Lung (tissue), 12 donors: Measurements from ENCODE around the gene GNA15. TPM values are rescaled to one million over a fixed set of nuclear protein-coding genes. Genes with fewer than 3 reads are reported as not detected.
"Not testable (repeated sequence)": the region's sequence is repeated elsewhere in the genome, so short reads cannot be mapped to it uniquely, and the experiment has no call there.

Experiments used
- ATAC-seq: fragments of 200-7000 bp; cut with Tn5 transposase; one replicate; pipeline ENCODE4 v1.9.1; 2020; ENCODE audit warnings: moderate number of reproducible peaks; ENCODE audit not compliant: insufficient read depth, low FRiP score
- DNase-seq, 3 donors: peaks; one replicate each; pipeline ENCODE4 v3.0.0-alpha.2; 2013 to 2017
- H3K27ac ChIP-seq, 2 donors: one replicate each; pipeline ENCODE4 v1.5.1; 2013; ENCODE audit warnings: mild to moderate bottlenecking in 2 of 2, moderate library complexity in 2 of 2, control low read depth in 1 of 2, inconsistent platforms in 1 of 2, low read depth in 1 of 2, low read length in 1 of 2
- H3K27me3 ChIP-seq, 3 donors: one replicate each; pipeline ENCODE4 v1.5.1; 2013; ENCODE audit warnings: low read length in 2 of 3; ENCODE audit not compliant: control insufficient read depth in 3 of 3, insufficient read depth in 3 of 3
- H3K36me3 ChIP-seq, 4 donors: one replicate each; pipeline ENCODE4 v1.5.1; 2013; ENCODE audit warnings: low read length in 4 of 4, mild to moderate bottlenecking in 1 of 4, moderate library complexity in 1 of 4; ENCODE audit not compliant: control insufficient read depth in 4 of 4, insufficient read depth in 4 of 4
- H3K4me1 ChIP-seq, 5 donors: one replicate each; pipeline ENCODE4 v1.5.1; 2013; ENCODE audit warnings: low read length in 5 of 5, mild to moderate bottlenecking in 2 of 5, moderate library complexity in 1 of 5; ENCODE audit not compliant: control insufficient read depth in 5 of 5, insufficient read depth in 5 of 5
- H3K4me3 ChIP-seq: one replicate; pipeline ENCODE4 v1.5.1; 2013; ENCODE audit warnings: mild to moderate bottlenecking, control low read depth, moderate library complexity
- H3K9ac ChIP-seq, 2 donors: one replicate each; pipeline ENCODE4 v1.5.1; 2013; ENCODE audit warnings: low read length in 2 of 2, control low read depth in 1 of 2; ENCODE audit not compliant: insufficient read depth in 1 of 2
- H3K9me3 ChIP-seq, 4 donors: one replicate each; pipeline ENCODE4 v1.5.1; 2013; ENCODE audit warnings: low read length in 3 of 4, mild to moderate bottlenecking in 1 of 4, moderate library complexity in 1 of 4; ENCODE audit not compliant: control insufficient read depth in 4 of 4, insufficient read depth in 3 of 4
- WGBS, 2 donors: extraction: QIAGEN DNeasy Blood & Tissue Kit; methylation state at CpG; one replicate each; pipeline ENCODE4 v1.1.7; 2013; 5-methylcytosine and 5-hydroxymethylcytosine counted together
- polyA plus RNA-seq, 2 donors: library from polyadenylated mRNA; stranded (reverse); fragments of 200-250 nt; gene quantifications; one replicate each; pipeline ENCODE4 v1.2.1, GENCODE V29; 2013
- total RNA-seq, 2 donors: library from RNA; depleted of rRNA in 1 of 2; stranded (reverse); fragments of >200 nt in 1 of 2; gene quantifications; one replicate each; pipeline ENCODE4 v1.2.1, GENCODE V29; 2014 to 2021
- TF ChIP-seq, protein P1 (sequence below): IDR thresholded peaks from 2 replicates; pipeline ENCODE4 v1.5.1; 2012; ENCODE audit warnings: mild to moderate bottlenecking; ENCODE audit errors: control extremely low read depth, extremely low read depth
- donor health status: control.
- donor health status: control.
- donor health status: Bipolar disorder and iron deficiency.
- donor health status: healthy.
- donor health status: DM: yes; HTN: yes; CAD: no.

GNA15 gene
- total and polyA plus RNA-seq, 4 donors: 18.6 to 65.4 (median 28.7) TPM

DNA sequence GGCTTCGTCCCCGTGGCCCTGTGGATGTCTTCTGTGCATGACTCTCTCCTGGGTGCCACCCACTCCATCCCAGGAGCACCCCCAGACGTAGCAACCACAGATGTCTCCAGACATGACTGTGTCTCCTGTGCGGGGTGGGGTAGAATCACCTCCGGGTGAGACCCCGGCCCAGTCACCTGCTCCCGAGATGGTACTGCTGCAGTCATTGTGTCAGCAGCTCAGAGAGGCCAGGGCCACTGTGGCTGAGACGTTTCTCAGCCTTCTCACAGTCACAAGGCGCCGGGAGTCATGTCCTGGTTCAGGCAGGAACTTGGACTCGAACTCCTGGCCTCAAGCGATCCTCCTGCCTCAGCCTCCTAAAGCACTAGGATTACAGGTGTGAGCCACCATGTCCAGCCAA is 66.5 kb downstream of the GNA15 start:
- Histone ChIP-seq H3K27ac (no peak overlapping the region), H3K27me3 (no peaks in the 10 kb centered on the region), H3K9me3 (no peaks in the 10 kb centered on the region), H3K4me1 (no peaks in the 10 kb centered on the region), H3K36me3 (peaks cover 0 to 57% (median 2%) of the 10 kb centered on the region in 4 donors), H3K9ac (no peak overlapping the region), H3K4me3 (no peak overlapping the region)
- ATAC-seq (no peak), DNase-seq (no peak)
- 91% methylated on average over 12 of the region's 12 CpGs for WGBS, 2 donors
- TF ChIP-seq, protein P1, sequence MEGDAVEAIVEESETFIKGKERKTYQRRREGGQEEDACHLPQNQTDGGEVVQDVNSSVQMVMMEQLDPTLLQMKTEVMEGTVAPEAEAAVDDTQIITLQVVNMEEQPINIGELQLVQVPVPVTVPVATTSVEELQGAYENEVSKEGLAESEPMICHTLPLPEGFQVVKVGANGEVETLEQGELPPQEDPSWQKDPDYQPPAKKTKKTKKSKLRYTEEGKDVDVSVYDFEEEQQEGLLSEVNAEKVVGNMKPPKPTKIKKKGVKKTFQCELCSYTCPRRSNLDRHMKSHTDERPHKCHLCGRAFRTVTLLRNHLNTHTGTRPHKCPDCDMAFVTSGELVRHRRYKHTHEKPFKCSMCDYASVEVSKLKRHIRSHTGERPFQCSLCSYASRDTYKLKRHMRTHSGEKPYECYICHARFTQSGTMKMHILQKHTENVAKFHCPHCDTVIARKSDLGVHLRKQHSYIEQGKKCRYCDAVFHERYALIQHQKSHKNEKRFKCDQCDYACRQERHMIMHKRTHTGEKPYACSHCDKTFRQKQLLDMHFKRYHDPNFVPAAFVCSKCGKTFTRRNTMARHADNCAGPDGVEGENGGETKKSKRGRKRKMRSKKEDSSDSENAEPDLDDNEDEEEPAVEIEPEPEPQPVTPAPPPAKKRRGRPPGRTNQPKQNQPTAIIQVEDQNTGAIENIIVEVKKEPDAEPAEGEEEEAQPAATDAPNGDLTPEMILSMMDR: no peak

DNA sequence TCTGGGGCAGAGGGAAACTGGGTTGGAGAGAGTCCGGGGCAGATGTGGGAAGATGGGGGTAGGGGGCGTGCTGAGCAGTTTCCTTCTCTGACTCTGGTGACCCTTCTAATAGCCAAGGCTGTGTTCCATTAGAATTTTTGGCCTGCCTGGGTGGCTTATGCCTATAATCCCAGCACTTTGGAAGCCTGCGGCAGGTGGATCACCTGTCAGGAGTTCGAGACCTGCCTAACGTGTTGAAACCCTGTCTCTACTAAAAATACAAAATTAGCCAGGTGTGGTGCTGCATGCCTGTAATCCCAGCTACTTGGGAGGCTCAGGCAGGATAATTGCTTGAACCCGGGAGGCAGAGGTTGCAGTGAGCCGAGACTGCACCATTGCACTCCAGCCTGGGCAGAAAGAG is 67.1 kb downstream of the GNA15 start:
- peaks cover 0 to 60% (median 3%) of the 10 kb centered on the region in 4 donors for H3K36me3 ChIP-seq
- ATAC-seq, DNase-seq: not testable (repeated sequence)

DNA sequence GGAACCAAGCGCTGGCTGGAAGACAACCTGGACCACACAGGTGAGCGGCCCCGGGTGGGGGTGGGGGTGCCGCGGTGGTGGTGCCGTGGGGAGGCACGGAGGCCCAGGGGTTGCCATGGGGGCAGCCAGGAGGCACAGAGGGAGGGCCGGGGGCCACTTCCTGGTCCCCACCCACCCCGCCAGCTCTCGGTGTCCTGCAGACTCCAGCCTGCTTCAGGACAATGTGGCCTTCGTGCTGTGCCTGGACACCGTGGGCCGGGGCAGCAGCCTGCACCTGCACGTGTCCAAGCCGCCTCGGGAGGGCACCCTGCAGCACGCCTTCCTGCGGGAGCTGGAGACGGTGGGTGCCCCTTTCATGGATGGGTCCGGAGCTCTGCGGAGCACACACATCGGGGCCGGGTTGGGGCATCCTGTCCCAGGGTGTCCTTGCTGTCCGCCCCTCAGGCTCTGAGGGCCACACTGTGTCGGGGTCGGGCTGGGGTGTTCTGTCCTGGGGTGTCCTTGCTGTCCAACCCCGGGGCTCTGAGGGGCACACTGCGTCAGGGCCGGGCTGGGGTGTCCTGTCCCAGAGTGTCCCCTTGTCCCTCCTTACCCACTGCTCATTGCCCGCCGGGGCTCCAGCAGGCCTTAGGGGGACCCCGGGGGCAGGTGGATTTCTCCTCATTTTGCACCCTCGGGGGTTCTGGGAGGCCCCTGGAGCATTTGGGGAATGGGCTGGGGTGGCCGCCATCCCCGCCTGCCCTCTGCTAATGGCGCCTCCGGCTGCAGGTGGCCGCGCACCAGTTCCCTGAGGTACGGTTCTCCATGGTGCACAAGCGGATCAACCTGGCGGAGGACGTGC is 68.2 kb downstream of the GNA15 start:
- Histone ChIP-seq H3K9me3 (no peaks in the 10 kb centered on the region), H3K27me3 (no peaks in the 10 kb centered on the region), H3K27ac (no peak overlapping the region), H3K36me3 (peaks cover 0 to 64% (median 3%) of the 10 kb centered on the region in 4 donors), H3K9ac (no peak overlapping the region), H3K4me1 (no peaks in the 10 kb centered on the region), H3K4me3 (no peak overlapping the region)
- WGBS, 2 donors: 96% methylated on average over 41 to 43 of the region's 43 CpGs
- no peak for DNase-seq
- no peak for ATAC-seq
- TF ChIP-seq, protein P1: no peak

More for the DNA sequence above, 67.1 kb downstream of the GNA15 start:
- not testable (repeated sequence) for H3K27me3 ChIP-seq, H3K27ac ChIP-seq, H3K4me3 ChIP-seq, H3K9me3 ChIP-seq, H3K4me1 ChIP-seq, H3K9ac ChIP-seq
- WGBS, 2 donors: 95 to 97% methylated on average over 7 of the region's 7 CpGs

DNA sequence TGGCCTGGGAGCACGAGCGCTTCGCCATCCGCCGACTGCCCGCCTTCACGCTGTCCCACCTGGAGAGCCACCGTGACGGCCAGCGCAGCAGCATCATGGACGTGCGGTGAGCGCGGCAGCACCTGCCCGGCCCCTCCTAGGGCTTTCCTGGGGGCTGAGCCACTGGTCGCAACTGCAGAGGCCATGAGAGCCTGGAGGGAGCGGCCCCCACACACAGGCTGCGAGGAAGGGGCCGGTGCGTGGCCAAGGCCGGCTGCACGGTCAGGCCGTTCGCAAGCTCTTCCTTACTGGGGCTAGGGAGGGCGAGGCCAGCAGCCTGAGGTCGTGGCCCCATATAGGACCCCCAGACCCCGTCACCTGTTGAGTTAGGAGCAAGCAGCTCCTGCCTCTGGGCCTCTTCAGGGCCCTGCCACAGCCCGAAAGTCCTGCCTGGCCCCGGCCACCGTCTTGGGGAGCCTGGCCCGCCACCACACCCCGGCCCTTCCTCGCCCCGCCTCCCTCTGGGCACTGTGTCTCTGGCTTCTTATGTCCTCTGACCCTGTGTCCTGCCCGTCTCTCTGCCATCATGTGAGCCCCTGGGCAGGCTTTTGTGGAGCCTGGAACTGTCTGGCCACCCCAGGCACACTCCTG is 68.9 kb downstream of the GNA15 start:
- no peak for DNase-seq
- Histone ChIP-seq H3K36me3 (peaks cover 0 to 62% (median 3%) of the 10 kb centered on the region in 4 donors), H3K9ac (no peak overlapping the region)

More for the DNA sequence above, 68.9 kb downstream of the GNA15 start:
- Histone ChIP-seq H3K27ac (no peak overlapping the region), H3K9me3 (no peaks in the 10 kb centered on the region), H3K27me3 (no peaks in the 10 kb centered on the region), H3K4me1 (no peaks in the 10 kb centered on the region), H3K4me3 (no peak overlapping the region)
- no peak for ATAC-seq
- TF ChIP-seq, protein P1: no peak
- 95 to 96% methylated on average over 28 to 35 of the region's 35 CpGs for WGBS, 2 donors
